ENCODE measurements around the gene TGFBI. TPM values are rescaled to one million over a fixed set of nuclear protein-coding genes. Genes with fewer than 3 reads are reported as not detected.

TGFBI gene
- total RNA-seq, 1 donor from 2014 or later, result 27.9 TPM

DNA sequence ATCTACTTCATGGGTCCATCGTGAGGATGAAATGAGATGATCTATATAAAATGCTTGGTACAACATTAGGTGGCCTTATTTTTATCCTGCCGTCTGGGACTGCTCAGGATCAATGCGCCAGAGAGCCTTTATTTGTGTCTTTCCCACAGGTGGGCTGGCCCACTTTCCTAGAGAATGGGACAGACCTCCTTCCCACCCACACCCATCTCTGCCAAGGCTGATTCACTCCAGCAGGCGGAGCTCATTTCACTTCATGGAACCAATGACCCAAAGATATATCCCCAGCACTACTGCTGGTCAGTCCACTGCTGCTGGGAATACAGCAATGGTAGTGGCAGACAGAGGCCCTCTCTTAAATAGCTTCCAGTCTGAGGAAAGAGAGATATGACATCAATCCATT, 35.7 kb downstream of the TGFBI start:
- H3K4me1 Mint-ChIP-seq (ENCODE audit: unreplicated experiment), result no peaks in the 10 kb centered on the region
- H3K4me3 Mint-ChIP-seq (ENCODE audit: unreplicated experiment), result no peak overlapping the region
- no peak for DNase-seq (ENCODE audit: low spot score)
- no peaks in the 10 kb centered on the region for H3K9me3 Mint-ChIP-seq (ENCODE audit: unreplicated experiment)
- peaks cover 4% of the 10 kb centered on the region for H3K27me3 Mint-ChIP-seq (ENCODE audit: unreplicated experiment)
- no peak for TF ChIP-seq CTCF (IDR thresholded peaks at IDR 0.05; ENCODE audit: unreplicated experiment)
- H3K27ac Mint-ChIP-seq (ENCODE audit: unreplicated experiment), result no peak overlapping the region
- no peaks in the 10 kb centered on the region for H3K36me3 Mint-ChIP-seq (ENCODE audit: low read depth, unreplicated experiment)

DNA sequence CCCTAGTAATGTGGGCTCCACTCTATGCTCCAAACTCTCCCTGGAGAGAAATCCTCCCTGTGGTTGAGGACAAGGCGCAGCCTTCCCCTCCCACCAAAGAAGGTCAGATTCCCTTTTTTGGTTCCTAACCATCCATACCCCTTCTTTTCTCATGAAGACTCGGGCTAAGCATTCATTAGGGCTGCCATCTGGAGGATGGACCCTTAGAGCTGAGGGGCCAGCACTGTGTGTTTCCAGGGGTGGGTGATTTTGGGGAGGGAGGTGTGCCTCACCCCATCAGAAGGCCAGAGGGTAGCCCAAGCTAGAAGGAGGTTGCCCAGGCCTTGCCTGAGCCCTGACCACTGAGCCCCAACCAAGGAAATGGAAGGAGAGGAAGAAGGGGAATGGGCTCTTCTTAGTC, 36.8 kb downstream of the TGFBI start:
- DNase-seq (ENCODE audit: low spot score), result no peak

GRCh38 chr5:136066661-136067271, 38.0 kb downstream of the TGFBI start:
- peaks cover 2% of the 10 kb centered on the region for H3K27me3 Mint-ChIP-seq (ENCODE audit: unreplicated experiment)

More for the DNA sequence above, 36.8 kb downstream of the TGFBI start:
- no peak overlapping the region for H3K4me3 Mint-ChIP-seq (ENCODE audit: unreplicated experiment)
- no peaks in the 10 kb centered on the region for H3K9me3 Mint-ChIP-seq (ENCODE audit: unreplicated experiment)
- no peak overlapping the region for H3K27ac Mint-ChIP-seq (ENCODE audit: unreplicated experiment)
- H3K36me3 Mint-ChIP-seq (ENCODE audit: low read depth, unreplicated experiment), result no peaks in the 10 kb centered on the region
- no peaks in the 10 kb centered on the region for H3K4me1 Mint-ChIP-seq (ENCODE audit: unreplicated experiment)
- peaks cover 4% of the 10 kb centered on the region for H3K27me3 Mint-ChIP-seq (ENCODE audit: unreplicated experiment)
- TF ChIP-seq CTCF (IDR thresholded peaks at IDR 0.05; ENCODE audit: unreplicated experiment), result no peak

GRCh38 chr5:136067422-136067821, 38.6 kb downstream of the TGFBI start:
- Mint-ChIP-seq H3K27ac (ENCODE audit: unreplicated experiment) (no peak overlapping the region), H3K9me3 (ENCODE audit: unreplicated experiment) (no peaks in the 10 kb centered on the region), H3K36me3 (ENCODE audit: low read depth, unreplicated experiment) (no peaks in the 10 kb centered on the region), H3K4me3 (ENCODE audit: unreplicated experiment) (no peak overlapping the region), H3K4me1 (ENCODE audit: unreplicated experiment) (no peaks in the 10 kb centered on the region), H3K27me3 (ENCODE audit: unreplicated experiment) (peaks cover 2% of the 10 kb centered on the region)
- no peak for TF ChIP-seq CTCF (IDR thresholded peaks at IDR 0.05; ENCODE audit: unreplicated experiment)
- DNase-seq (ENCODE audit: low spot score), result no peak

More at GRCh38 chr5:136066661-136067271, 38.0 kb downstream of the TGFBI start:
- H3K4me3 Mint-ChIP-seq (ENCODE audit: unreplicated experiment), result no peak overlapping the region
- H3K9me3 Mint-ChIP-seq (ENCODE audit: unreplicated experiment), result no peaks in the 10 kb centered on the region
- H3K27ac Mint-ChIP-seq (ENCODE audit: unreplicated experiment), result no peak overlapping the region
- no peak for DNase-seq (ENCODE audit: low spot score)
- H3K36me3 Mint-ChIP-seq (ENCODE audit: low read depth, unreplicated experiment), result no peaks in the 10 kb centered on the region
- H3K4me1 Mint-ChIP-seq (ENCODE audit: unreplicated experiment), result no peaks in the 10 kb centered on the region
- no peak for TF ChIP-seq CTCF (IDR thresholded peaks at IDR 0.05; ENCODE audit: unreplicated experiment)

DNA sequence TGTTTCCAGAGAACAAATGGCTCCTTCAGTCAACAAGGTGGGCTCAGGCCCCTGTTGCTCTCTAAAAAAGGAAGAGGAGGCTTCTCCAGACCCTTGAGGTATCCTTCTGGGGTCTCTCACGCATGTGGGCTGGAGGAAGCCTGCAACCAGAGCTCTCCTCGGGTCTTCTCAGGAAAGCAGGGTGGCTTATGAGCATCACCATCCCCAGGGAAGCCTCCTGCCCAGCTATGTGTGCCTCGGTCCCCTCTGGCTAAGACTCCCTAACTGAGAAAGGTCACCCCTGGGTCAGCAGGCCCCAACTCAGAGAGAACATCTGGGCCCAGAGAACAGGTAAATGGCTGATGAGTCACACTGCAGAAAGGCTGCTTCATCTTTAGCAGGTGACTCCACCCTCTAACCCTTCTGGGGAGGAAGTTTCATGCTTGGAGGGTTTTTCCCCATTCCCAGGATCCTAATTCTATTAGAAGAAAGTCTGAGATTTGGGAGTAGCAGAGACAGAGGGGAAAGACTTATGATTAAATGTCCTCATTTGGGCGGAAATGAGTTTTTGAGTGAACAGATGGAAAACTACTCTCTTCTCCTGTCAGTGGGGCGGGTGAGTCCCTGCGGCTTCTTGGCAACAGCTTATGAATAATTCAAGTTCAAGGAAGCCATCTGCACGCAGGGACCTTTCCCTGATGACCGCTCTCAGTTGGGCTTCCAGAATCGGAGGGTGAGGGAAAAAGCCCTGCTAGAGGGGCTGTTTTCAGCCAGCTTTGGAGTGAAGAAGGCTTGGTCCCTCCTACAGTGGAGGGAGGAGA, 41.9 kb downstream of the TGFBI start:
- Mint-ChIP-seq H3K4me3 (ENCODE audit: unreplicated experiment) (no peak overlapping the region), H3K9me3 (ENCODE audit: unreplicated experiment) (no peaks in the 10 kb centered on the region), H3K4me1 (ENCODE audit: unreplicated experiment) (no peaks in the 10 kb centered on the region), H3K27ac (ENCODE audit: unreplicated experiment) (no peak overlapping the region), H3K36me3 (ENCODE audit: low read depth, unreplicated experiment) (no peaks in the 10 kb centered on the region), H3K27me3 (ENCODE audit: unreplicated experiment) (no peaks in the 10 kb centered on the region)
- DNase-seq (ENCODE audit: low spot score), result no peak
- TF ChIP-seq CTCF (IDR thresholded peaks at IDR 0.05; ENCODE audit: unreplicated experiment), result no peak

All from endothelial cell (in vitro differentiated cells).